HFFc6 (cell line): ENCODE results near the gene LENEP. TPM values are rescaled to one million over a fixed set of nuclear protein-coding genes. Genes with fewer than 3 reads are reported as not detected.

Experiments used
- DNase-seq: peaks from one replicate; pipeline ENCODE4 v3.0.0-alpha.2; 2018
- H3K27ac Mint-ChIP-seq: 2 replicates; pipeline ENCODE4 v1.8.0; 2020; ENCODE audit warnings: mild to moderate bottlenecking, mixed read lengths
- H3K27me3 Mint-ChIP-seq: 2 replicates; pipeline ENCODE4 v1.8.0; 2021; ENCODE audit warnings: mild to moderate bottlenecking, moderate library complexity, mixed read lengths; ENCODE audit not compliant: insufficient read depth
- H3K36me3 Mint-ChIP-seq: 2 replicates; pipeline ENCODE4 v1.8.0; 2021; ENCODE audit warnings: low read depth, mixed read lengths
- H3K4me1 Mint-ChIP-seq: 2 replicates; pipeline ENCODE4 v1.8.0; 2020; ENCODE audit warnings: low read depth, mixed read lengths
- H3K4me3 Mint-ChIP-seq: 2 replicates; pipeline ENCODE4 v1.8.0; 2020; ENCODE audit warnings: mild to moderate bottlenecking, moderate library complexity, mixed read lengths
- H3K9me3 Mint-ChIP-seq: 2 replicates; pipeline ENCODE4 v1.8.0; 2020; ENCODE audit warnings: mild to moderate bottlenecking, mixed read lengths
- total RNA-seq, 6 experiments: library from RNA; stranded (reverse); fragmentation: NEBNext Ultra II Directional; extraction: Animal tissue kit (Norgen Biotek cat#: 25700); gene quantifications; 2 replicates in 1 of 6; 3 replicates in 5 of 6; pipeline ENCODE4 v1.2.3, GENCODE V29; 2021
- TF ChIP-seq, protein P1 (sequence below): fragments of 200-600 bp; sonication (generic); IDR thresholded peaks from 2 replicates; pipeline ENCODE4 v1.5.0; 2021; ENCODE audit warnings: antibody characterized with exemption, mild to moderate bottlenecking

Gene LENEP
- total RNA-seq, 6 experiments from 2014 or later = 0.46 TPM; not detected in 5

DNA sequence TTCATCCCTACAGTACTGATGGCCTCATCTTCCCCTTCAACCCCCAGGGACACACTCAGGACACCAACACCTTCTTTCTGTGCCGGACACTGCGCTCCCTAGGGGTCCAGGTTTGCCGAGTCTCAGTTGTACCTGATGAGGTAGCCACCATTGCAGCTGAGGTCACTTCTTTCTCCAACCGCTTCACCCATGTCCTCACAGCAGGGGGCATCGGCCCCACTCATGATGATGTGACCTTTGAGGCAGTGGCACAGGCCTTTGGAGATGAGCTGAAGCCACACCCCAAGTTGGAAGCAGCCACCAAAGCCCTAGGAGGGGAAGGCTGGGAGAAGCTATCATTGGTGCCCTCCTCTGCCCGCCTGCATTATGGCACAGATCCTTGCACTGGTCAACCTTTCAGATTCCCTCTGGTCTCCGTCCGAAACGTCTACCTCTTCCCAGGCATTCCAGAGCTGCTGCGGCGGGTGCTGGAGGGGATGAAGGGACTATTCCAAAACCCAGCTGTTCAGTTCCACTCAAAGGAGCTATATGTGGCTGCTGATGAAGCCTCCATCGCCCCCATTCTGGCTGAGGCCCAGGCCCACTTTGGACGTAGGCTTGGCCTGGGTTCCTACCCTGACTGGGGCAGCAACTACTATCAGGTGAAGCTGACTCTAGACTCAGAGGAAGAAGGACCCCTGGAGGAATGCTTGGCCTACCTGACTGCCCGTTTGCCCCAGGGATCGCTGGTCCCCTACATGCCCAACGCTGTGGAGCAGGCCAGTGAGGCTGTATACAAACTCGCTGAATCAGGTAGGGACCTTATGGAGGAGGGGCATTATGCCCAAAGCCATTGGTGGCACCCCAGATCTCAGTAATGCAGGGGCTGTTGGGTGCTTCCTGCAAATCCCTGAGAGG lies 5.1 kb upstream of the LENEP start:
- Mint-ChIP-seq H3K27me3 (peaks cover 2% of the 10 kb centered on the region; the same call in 1 of the 2 replicates), H3K4me3 (no peak overlapping the region), H3K4me1 (peaks cover 6% of the 10 kb centered on the region), H3K36me3 (no peaks in the 10 kb centered on the region), H3K9me3 (no peaks in the 10 kb centered on the region), H3K27ac (no peak overlapping the region)
- no peak for DNase-seq
- TF ChIP-seq, protein P1, sequence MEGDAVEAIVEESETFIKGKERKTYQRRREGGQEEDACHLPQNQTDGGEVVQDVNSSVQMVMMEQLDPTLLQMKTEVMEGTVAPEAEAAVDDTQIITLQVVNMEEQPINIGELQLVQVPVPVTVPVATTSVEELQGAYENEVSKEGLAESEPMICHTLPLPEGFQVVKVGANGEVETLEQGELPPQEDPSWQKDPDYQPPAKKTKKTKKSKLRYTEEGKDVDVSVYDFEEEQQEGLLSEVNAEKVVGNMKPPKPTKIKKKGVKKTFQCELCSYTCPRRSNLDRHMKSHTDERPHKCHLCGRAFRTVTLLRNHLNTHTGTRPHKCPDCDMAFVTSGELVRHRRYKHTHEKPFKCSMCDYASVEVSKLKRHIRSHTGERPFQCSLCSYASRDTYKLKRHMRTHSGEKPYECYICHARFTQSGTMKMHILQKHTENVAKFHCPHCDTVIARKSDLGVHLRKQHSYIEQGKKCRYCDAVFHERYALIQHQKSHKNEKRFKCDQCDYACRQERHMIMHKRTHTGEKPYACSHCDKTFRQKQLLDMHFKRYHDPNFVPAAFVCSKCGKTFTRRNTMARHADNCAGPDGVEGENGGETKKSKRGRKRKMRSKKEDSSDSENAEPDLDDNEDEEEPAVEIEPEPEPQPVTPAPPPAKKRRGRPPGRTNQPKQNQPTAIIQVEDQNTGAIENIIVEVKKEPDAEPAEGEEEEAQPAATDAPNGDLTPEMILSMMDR = peak; percentile 30; the same call in 1 of the 2 replicates

DNA sequence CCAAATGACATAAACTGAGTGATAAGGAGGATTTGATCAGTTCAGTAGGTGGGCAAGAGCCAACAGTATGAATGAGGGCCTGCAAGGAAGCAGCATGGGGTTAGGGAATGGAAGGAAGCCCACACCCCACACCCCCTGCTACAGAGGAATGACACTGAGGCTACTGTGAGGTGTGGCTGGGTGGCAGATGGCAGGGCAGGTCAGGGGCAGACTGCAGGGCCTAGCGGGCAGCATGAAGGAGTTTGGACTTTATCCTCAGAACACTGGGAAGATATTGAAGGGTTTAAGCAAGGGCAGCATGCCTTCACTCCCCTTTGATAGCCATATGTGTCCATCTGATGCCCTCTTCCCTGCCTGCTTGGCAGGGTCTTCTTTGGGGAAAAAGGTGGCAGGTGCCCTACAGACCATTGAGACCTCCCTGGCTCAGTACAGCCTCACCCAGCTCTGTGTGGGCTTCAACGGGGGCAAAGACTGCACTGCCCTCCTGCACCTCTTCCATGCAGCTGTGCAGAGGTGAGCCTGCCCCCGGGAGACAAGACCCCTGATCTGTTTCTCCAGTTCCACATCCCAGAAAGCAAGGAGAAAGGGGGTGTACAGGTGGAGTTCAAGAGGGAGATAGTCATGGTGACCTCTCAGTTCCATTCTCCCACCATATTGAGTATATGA lies 4.1 kb upstream of the LENEP start:
- Mint-ChIP-seq H3K27ac (no peak overlapping the region), H3K36me3 (no peaks in the 10 kb centered on the region), H3K4me3 (no peak overlapping the region), H3K4me1 (peaks cover 7% of the 10 kb centered on the region), H3K27me3 (peaks cover 2% of the 10 kb centered on the region; the same call in 1 of the 2 replicates), H3K9me3 (no peaks in the 10 kb centered on the region)
- TF ChIP-seq, protein P1 = no peak
- DNase-seq = no peak

GRCh38 chr1:154990276-154990675 lies 3.1 kb upstream of the LENEP start:
- H3K27ac Mint-ChIP-seq = no peak overlapping the region
- no peaks in the 10 kb centered on the region for H3K9me3 Mint-ChIP-seq
- peaks cover 12% of the 10 kb centered on the region for H3K4me1 Mint-ChIP-seq
- H3K4me3 Mint-ChIP-seq = no peak overlapping the region
- TF ChIP-seq, protein P1 = no peak
- H3K36me3 Mint-ChIP-seq = no peaks in the 10 kb centered on the region
- peaks cover 4% of the 10 kb centered on the region for H3K27me3 Mint-ChIP-seq
- no peak for DNase-seq

GRCh38 chr1:154992721-154993571 lies 440 bp upstream of the LENEP start:
- peaks cover 18% of the 10 kb centered on the region for H3K4me1 Mint-ChIP-seq
- H3K9me3 Mint-ChIP-seq = no peaks in the 10 kb centered on the region
- TF ChIP-seq, protein P1 = peak; percentile 56
- H3K36me3 Mint-ChIP-seq = no peaks in the 10 kb centered on the region
- peak overlapping the region; percentile 53; the same call in 1 of the 2 replicates for H3K27ac Mint-ChIP-seq
- peak; percentile 18 for DNase-seq
- peaks cover 4% of the 10 kb centered on the region for H3K27me3 Mint-ChIP-seq
- no peak overlapping the region for H3K4me3 Mint-ChIP-seq

DNA sequence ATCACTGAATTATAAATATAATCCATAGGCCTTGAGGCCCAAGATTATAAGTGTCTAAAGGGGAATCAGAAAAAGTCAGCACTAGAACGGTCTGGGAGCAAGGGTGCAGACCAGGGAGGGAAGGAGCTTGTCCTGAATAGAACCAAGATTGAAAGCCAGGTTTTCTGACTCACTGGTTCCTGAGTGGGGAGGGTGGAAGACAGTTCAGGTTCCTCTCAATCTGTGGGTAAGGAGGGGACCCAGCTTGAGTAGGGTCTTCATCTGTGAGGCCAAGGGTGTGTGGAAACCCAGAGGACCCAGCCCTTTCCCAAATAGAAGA lies 842 bp downstream of the LENEP start:
- Mint-ChIP-seq H3K9me3 (no peaks in the 10 kb centered on the region), H3K4me3 (no peak overlapping the region), H3K27me3 (peaks cover 4% of the 10 kb centered on the region), H3K27ac (peak overlapping the region; percentile 53), H3K4me1 (peaks cover 24% of the 10 kb centered on the region), H3K36me3 (no peaks in the 10 kb centered on the region)
- no peak for DNase-seq
- TF ChIP-seq, protein P1 = no peak
